ENCODE data around the gene CCL22. TPM values are rescaled to one million over a fixed set of nuclear protein-coding genes. Genes with fewer than 3 reads are reported as not detected.

CCL22 gene
- total RNA-seq, 1 experiment from 2014 or later = not detected

GRCh38 chr16:57354311-57354710 lies 4.3 kb upstream of the CCL22 start:
- no peak for DNase-seq (ENCODE audit: low spot score)
- H3K9me3 ChIP-seq (ENCODE audit: low read depth, low read length, poor library complexity, severe bottlenecking) = no peaks in the 10 kb centered on the region
- H3K4me3 ChIP-seq (ENCODE audit: low read depth, low read length, poor library complexity, severe bottlenecking) = no peak overlapping the region
- ChIA-PET POLR2A (ENCODE audit: low non-redundant PET) (no interaction called here), CTCF (no interaction called here)
- no TSS peak for BruUV-seq (replicated peaks)
- no peak overlapping the region for H3K27ac ChIP-seq (ENCODE audit: low read depth, low read length, poor library complexity, severe bottlenecking)
- no peaks in the 10 kb centered on the region for H3K36me3 ChIP-seq (ENCODE audit: insufficient read depth, low read length, poor library complexity, severe bottlenecking)
- H3K4me1 ChIP-seq (ENCODE audit: insufficient read depth, low read length, poor library complexity, severe bottlenecking) = no peaks in the 10 kb centered on the region
- peaks cover 11% of the 10 kb centered on the region for H3K27me3 ChIP-seq (replicated peaks; ENCODE audit: insufficient read depth, low read depth, low read length, poor library complexity)
- TF ChIP-seq EZH2 (IDR thresholded peaks at IDR 0.05; ENCODE audit: borderline replicate concordance, low read depth, low read length, poor library complexity, severe bottlenecking) (no peak), CTCF (conservative IDR thresholded peaks at IDR 0.05; ENCODE audit: low read depth, low read length) (no peak)
- intact Hi-C loops (cut with micrococcal nuclease; ENCODE audit: unreplicated experiment) = no loop called here

- H3K4me3 ChIP-seq (ENCODE audit: low read depth, low read length, poor library complexity, severe bottlenecking) = no peak overlapping the region
- no peaks in the 10 kb centered on the region for H3K27me3 ChIP-seq (replicated peaks; ENCODE audit: insufficient read depth, low read depth, low read length, poor library complexity)
- ChIA-PET POLR2A (ENCODE audit: low non-redundant PET) (no interaction called here), CTCF (no interaction called here)
- H3K27ac ChIP-seq (ENCODE audit: low read depth, low read length, poor library complexity, severe bottlenecking) = no peak overlapping the region
- TF ChIP-seq CTCF (conservative IDR thresholded peaks at IDR 0.05; ENCODE audit: low read depth, low read length) (no peak), EZH2 (IDR thresholded peaks at IDR 0.05; ENCODE audit: borderline replicate concordance, low read depth, low read length, poor library complexity, severe bottlenecking) (no peak)
- no peaks in the 10 kb centered on the region for H3K9me3 ChIP-seq (ENCODE audit: low read depth, low read length, poor library complexity, severe bottlenecking)
- H3K4me1 ChIP-seq (ENCODE audit: insufficient read depth, low read length, poor library complexity, severe bottlenecking) = no peaks in the 10 kb centered on the region
- no peaks in the 10 kb centered on the region for H3K36me3 ChIP-seq (ENCODE audit: insufficient read depth, low read length, poor library complexity, severe bottlenecking)
- no TSS peak for BruUV-seq (replicated peaks)
- intact Hi-C loops (cut with micrococcal nuclease; ENCODE audit: unreplicated experiment) = no loop called here
- no peak for DNase-seq (ENCODE audit: low spot score)
Observed at GRCh38 chr16:57355898-57356414, 2.6 kb upstream of the CCL22 start.

GRCh38 chr16:57356547-57356946 lies 2.0 kb upstream of the CCL22 start:
- Histone ChIP-seq H3K27ac (ENCODE audit: low read depth, low read length, poor library complexity, severe bottlenecking) (no peak overlapping the region), H3K4me3 (ENCODE audit: low read depth, low read length, poor library complexity, severe bottlenecking) (no peak overlapping the region), H3K27me3 (replicated peaks; ENCODE audit: insufficient read depth, low read depth, low read length, poor library complexity) (no peaks in the 10 kb centered on the region), H3K36me3 (ENCODE audit: insufficient read depth, low read length, poor library complexity, severe bottlenecking) (no peaks in the 10 kb centered on the region), H3K4me1 (ENCODE audit: insufficient read depth, low read length, poor library complexity, severe bottlenecking) (no peaks in the 10 kb centered on the region), H3K9me3 (ENCODE audit: low read depth, low read length, poor library complexity, severe bottlenecking) (no peaks in the 10 kb centered on the region)
- intact Hi-C loops (cut with micrococcal nuclease; ENCODE audit: unreplicated experiment) = no loop called here
- ChIA-PET CTCF (no interaction called here), POLR2A (ENCODE audit: low non-redundant PET) (no interaction called here)
- TF ChIP-seq CTCF (conservative IDR thresholded peaks at IDR 0.05; ENCODE audit: low read depth, low read length) (no peak), EZH2 (IDR thresholded peaks at IDR 0.05; ENCODE audit: borderline replicate concordance, low read depth, low read length, poor library complexity, severe bottlenecking) (no peak)
- DNase-seq (ENCODE audit: low spot score) = no peak
- no TSS peak for BruUV-seq (replicated peaks)
